HG03060 (cell line): Measurements from ENCODE around the gene SAMD3.
"Not testable (repeated sequence)": the region's sequence is repeated elsewhere in the genome, so short reads cannot be mapped to it uniquely, and the experiment has no call there.

Source experiments
- ATAC-seq: cut with Tn5 transposase; IDR thresholded peaks from one replicate; pipeline ENCODE4 v1.9.1; 2021; ENCODE audit warnings: low read depth, moderate number of reproducible peaks; ENCODE audit not compliant: unreplicated experiment

Gene SAMD3

GRCh38 chr6:130138116-130138908, 84.4 kb downstream of the SAMD3 start:
- no peak for ATAC-seq

- ATAC-seq: no peak
Observed at GRCh38 chr6:130136798-130137197, 86.0 kb downstream of the SAMD3 start.

GRCh38 chr6:130134582-130134981, 88.2 kb downstream of the SAMD3 start:
- no peak for ATAC-seq

- ATAC-seq: peak; percentile 51
Observed at GRCh38 chr6:130132286-130132701, 90.5 kb downstream of the SAMD3 start.

- no peak for ATAC-seq
Observed at GRCh38 chr6:130129762-130130246, 92.9 kb downstream of the SAMD3 start.

GRCh38 chr6:130128326-130128725, 94.4 kb downstream of the SAMD3 start:
- no peak for ATAC-seq

GRCh38 chr6:130127195-130127594, 95.6 kb downstream of the SAMD3 start:
- no peak for ATAC-seq

- ATAC-seq: no peak
Observed at GRCh38 chr6:130122243-130122642, 100.5 kb downstream of the SAMD3 start.

- no peak for ATAC-seq
Observed at GRCh38 chr6:130120731-130121130, 102.0 kb downstream of the SAMD3 start.

GRCh38 chr6:130119211-130119610, 103.5 kb downstream of the SAMD3 start:
- ATAC-seq: no peak

- no peak for ATAC-seq
Observed at GRCh38 chr6:130118236-130118635, 104.5 kb downstream of the SAMD3 start.

GRCh38 chr6:130117187-130117701, 105.5 kb downstream of the SAMD3 start:
- not testable (repeated sequence) for ATAC-seq

GRCh38 chr6:130116273-130116672, 106.5 kb downstream of the SAMD3 start:
- ATAC-seq: no peak

- ATAC-seq: peak; percentile 89
Observed at GRCh38 chr6:130115036-130115435, 107.7 kb downstream of the SAMD3 start.

- no peak for ATAC-seq
Observed at GRCh38 chr6:130113201-130113710, 109.5 kb downstream of the SAMD3 start.

- ATAC-seq: no peak
Observed at GRCh38 chr6:130111031-130111430, 111.7 kb downstream of the SAMD3 start.

- no peak for ATAC-seq
Observed at GRCh38 chr6:130107710-130108109, 115.0 kb downstream of the SAMD3 start.

- ATAC-seq: no peak
Observed at GRCh38 chr6:130105996-130106704, 116.6 kb downstream of the SAMD3 start.

- no peak for ATAC-seq
Observed at GRCh38 chr6:130099119-130099518, 123.6 kb downstream of the SAMD3 start.

GRCh38 chr6:130098317-130098716, 124.4 kb downstream of the SAMD3 start:
- ATAC-seq: no peak
